Myocyte (in vitro differentiated cells): ENCODE measurements around the gene CEBPG. TPM values are rescaled to one million over a fixed set of nuclear protein-coding genes. Genes with fewer than 3 reads are reported as not detected.

Experiments
- DNase-seq: peaks from one replicate; pipeline ENCODE4 v3.0.0-alpha.2; 2012; ENCODE audit warnings: low read depth
- total RNA-seq: library from RNA; depleted of rRNA; stranded (reverse); fragments of >200 nt; gene quantifications from 2 replicates; pipeline ENCODE4 v1.2.3, GENCODE V29; 2014

Gene CEBPG
- total RNA-seq, 1 donor from 2014 or later = 21.7 TPM

DNA sequence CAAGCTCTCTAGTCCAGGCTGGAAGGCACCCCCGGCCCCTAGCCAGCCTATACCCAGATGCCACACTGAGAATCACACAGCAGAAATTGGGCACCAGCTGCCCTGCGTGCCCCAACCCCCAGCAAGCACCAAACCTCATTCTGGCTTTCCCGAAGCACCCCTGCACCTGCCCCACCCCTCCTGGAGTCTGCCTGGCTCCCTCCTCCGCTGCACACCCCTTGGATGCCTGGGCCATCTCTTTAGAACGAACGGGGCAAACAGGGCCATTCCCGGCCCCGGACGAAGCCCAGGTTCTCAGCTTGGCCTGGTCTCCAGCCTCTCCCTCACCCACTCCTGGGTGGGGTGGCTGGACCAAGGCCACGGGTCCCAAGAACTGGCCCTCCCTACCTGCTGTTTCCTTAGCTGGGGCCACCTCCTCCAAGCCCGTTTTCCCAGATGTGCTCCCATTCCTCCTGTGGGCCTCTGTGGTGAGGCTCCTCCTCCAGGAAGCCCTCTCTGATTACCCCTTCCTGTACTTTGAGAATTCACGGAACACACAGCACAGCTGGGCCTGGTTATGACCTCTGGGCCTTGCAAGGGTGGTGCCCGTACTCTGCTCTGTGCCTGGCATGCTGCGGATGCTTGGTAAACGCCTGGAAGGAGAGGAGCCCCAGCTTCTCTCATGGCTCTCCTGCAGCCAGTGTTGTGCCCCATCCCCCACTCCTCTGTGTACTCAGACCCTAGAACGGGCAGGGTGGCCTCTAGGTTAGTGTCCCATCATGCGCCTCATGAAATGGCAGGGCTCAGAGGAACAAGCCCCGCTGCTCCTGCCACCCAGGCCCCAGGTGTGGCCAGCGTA is 21.4 kb downstream of the CEBPG start:
- DNase-seq = peak; percentile 54

DNA sequence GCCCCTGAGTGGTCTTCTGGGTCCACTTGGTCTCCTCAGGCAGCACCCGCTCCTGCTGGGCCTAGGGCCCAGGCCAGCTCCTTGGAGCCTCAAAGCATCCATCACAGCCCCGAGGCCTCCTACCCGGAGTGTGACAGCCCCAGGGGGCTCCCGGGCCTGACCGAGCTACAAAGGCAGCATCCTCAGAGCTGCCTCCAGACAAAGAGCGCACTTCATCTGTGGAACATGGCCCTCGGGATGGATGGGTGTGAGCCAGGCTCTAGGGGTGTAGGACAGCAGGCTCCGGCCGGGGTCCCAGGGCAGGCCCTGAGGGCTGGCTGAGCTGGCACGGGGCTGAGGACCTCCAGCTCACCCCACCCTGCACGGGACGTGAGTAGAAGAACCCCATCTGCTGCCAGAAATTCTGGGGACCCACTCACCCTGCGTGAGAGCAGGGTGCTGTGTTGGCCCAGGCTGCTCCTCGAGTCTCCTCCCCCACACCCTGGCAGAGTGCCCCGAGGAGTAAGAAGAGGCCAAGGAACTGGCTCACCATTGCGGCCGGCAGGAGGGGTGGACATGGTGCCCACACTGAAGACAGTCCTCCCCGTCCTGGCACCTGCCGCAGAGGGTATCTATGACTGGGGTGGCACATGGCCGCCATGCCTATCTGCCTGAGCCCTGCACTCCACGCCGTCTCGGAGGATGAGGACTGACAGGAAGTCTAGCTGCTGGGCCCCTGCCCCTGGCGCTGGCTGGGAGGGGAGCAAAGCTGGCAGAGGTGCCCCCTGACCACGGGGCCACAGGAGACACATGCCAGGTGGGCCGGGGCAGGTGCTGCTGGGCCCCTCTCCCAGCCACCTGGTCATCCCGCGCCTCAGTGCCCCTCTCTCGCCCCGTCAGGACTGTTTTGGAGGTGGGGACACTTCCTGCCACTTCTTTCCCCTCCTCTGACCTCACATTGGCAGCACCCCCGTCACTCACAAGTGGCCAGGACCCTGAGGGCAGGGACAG is 22.3 kb downstream of the CEBPG start:
- DNase-seq = peak; percentile 27

DNA sequence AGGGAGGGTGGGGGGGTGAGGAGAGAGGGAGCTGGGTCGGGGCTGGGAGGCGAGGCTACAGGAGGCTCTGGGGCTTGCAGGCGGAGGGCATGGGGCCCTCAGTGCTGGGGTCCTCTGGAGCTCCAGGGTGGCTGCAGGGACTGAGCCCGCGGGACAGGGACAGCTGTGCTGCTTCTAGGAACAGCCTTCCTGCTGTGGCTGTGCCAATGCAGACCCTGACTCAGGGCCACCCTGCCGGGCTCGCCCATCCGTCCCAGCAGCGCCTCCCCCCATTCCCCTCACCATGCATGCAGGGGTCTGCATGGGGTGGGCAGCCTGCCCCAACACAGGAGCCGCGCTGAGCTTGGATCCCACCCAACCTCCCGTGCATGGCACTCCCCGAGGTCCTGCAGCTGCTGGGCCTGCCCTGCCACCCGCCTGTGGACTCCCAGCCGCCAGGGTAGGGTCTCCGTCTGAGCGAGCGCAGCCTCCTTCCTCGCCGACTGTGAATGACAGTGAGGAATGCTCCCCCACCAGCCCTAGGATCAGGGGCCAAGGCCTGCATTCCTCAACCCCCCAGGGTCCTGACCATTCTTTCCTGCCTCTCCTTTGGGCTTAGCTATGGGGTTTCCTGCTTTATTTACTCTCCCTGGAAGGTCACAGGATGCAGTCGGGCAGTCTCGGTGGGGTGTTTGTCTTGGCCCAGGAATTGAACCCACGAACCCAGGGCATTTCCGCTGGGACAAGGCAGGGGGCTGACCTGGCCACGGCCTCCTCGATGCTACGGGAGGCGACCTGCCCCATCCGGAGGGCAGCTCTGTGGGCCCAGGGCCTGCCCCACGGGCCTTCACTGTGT is 23.4 kb downstream of the CEBPG start:
- DNase-seq = no peak

DNA sequence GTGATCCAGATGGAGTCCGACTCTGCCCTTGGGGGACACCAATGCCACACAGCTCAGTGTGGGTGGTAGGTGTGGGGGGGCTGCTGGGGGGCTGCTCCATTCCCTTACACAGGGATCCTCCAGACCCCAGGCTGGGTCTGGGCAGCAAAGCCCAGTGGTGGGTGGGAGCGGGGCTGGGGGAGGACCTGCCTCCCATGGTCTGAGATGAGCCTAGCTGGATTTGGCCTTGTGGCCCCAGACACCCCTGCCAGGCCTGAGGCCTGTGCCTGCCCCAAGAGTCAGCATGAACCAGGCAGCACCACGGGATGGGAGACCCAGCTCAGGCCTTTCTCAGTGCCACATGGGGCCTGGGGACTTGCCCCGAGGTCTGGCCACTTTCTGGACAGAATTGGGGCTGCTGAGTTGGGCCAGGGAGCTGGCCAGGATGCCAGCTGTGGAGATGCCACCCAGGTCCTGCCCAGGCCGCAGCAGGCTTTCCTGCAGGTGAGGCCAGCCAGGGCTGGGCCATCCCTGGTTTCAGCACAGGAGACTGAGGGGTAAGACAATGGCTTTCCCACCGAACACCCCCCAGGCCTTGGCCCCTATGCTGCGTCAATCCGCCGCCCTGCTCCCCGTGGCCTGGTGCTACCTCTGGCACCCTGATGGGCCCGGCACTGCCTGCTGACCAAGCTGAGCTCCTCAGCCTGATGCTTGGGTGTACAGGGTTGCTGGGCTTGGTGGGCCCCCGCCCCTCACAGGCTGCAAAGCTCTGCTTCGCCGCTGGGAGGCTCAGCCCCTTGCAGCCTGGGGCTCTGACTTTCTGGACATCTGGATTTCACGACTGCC is 24.2 kb downstream of the CEBPG start:
- DNase-seq = no peak

DNA sequence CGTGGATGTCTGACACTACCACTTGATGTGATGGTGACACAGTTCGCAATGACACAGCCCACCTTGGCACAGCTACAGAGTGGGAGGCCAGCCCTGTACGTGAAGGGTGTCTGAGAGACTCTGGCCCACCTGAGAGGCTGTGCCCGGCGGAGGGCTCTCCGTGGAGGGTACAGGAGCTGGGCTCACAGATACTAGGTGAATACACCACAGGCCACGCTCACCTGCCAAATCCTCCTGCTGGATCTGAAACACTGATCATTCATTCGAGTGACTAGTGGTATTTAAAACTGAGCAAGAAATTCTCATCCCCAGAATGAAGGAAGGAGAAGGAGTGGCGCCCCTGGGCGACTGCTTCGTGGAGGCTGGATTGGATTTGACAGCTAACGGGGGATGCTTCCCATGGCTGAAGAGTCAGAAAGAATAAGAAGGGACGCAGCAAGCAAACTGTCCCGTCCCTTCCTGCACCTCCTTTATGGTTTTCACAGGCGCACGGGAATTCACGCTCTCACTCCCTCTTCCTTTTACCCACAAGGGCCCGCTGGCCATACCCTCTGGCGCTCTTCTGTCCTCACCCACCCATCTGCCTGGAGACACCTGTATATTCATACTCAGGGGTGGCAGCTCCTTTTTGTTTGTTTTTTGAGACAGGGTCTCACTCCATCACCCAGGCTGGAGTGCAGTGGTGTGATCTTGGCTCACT is 25.0 kb downstream of the CEBPG start:
- no peak for DNase-seq

DNA sequence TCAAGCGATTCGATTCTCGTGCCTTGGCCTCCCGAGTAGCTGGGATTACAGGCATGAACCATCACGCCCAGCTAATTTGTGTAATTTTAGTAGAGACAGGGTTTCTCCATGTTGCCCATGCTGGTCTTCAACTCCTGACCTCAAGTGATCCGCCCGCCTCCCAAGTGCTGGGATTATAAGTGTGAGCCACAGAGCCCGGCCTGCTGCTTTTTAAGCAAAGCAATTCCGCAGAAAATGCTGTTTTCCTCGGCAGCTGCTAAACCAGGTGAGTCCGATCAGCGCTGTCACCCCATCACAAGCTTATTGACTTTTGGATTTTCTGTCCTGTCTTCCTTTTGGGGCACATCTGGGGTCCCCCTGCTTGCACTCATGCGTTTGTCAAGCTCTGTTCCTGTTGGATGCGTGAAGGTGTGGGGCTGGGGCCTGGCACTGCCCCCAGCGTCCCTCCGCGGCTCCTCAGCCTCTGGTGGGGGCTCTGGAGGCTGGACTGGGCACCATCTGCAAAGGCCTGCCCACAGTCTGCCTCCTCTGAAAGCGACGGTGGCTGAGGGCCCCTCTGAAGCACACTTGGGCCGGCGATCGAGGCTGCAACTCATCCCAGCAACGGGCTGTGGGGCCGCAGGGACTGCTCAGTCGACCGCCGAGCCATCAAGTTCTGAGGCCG is 25.7 kb downstream of the CEBPG start:
- DNase-seq = no peak

DNA sequence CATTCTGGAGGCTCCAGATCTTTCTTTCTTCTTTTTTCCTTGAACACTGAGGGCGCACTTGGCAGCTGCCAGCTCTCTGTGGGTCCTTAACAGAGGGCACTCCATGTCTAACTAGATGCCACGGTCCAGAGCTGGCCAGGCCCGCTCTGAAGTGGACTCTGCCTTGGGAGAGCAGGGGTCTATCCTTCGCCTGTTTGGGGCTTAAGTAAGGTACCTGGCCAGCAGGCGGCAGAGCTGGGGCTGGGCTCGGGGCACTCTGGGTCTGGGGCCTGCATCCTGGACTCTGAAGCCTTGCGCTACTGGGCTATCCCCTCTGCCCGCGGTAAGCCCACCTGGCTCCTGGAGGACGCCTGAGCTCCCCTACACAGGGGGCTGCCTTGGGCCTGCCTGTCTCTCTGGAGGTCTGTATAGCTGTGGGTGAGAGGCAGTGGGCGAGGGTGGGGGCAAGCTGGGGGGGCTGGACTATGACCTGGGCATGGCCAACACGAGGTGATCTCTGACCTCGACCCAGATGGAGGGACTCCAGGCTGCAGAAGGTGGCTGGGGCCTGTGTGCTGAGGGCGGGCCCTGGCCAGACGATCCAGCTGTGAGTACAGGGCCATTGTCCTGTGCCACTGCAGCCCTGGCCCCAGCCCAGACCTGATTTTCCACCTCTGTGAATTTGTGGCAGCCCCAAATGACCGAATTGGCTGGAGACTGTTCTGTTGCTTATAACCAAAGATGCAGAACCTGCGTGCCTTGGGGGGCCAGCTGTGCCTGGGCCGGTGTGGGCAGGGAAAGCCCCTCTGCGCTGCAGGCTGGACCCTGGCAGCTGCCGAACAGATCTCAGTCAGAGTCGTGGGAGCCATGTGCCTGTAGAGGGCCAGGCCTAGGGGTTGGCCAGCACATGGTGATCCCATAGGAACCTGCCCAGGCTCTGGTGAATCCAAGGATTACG is 26.5 kb downstream of the CEBPG start:
- no peak for DNase-seq

DNA sequence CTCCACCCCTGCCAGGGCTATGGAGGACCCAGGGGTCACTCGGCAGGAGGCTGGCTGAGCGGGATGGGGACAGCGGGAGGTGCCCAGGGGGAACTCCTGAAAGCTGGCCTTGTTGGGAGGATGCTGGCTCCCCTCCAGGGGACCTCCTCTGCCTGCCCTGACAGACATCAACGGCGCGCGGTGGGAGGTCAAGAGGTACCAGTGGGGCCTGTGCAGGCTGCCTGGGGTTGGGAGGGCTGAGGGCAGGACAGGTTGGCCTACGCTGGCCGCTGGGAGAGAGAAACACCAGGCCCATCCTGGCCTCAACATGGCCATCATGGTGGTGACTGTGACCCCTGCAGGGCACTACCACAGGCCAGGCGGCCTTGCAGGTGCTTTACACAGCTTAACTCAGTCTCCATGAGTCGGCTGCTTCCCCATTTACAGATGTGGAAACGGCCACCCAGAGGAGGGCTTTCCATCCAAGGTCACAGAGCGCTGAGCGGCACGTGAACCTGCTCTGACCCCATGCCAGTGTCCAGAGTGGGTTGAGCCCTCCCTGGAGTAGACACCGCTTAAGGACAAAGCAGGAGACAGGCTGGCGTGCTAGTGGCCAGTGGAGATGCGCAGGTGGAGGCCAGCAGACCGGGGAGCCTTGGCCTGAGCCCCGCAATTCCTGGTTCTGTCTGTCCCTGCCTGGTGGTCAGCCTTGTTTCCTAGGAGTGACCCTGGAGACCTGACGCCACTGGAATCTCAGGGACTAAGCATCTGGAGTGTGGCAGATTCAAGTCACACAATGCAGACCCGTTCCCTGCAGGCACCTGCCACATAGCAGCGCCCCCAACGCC is 27.6 kb downstream of the CEBPG start:
- DNase-seq = no peak

DNA sequence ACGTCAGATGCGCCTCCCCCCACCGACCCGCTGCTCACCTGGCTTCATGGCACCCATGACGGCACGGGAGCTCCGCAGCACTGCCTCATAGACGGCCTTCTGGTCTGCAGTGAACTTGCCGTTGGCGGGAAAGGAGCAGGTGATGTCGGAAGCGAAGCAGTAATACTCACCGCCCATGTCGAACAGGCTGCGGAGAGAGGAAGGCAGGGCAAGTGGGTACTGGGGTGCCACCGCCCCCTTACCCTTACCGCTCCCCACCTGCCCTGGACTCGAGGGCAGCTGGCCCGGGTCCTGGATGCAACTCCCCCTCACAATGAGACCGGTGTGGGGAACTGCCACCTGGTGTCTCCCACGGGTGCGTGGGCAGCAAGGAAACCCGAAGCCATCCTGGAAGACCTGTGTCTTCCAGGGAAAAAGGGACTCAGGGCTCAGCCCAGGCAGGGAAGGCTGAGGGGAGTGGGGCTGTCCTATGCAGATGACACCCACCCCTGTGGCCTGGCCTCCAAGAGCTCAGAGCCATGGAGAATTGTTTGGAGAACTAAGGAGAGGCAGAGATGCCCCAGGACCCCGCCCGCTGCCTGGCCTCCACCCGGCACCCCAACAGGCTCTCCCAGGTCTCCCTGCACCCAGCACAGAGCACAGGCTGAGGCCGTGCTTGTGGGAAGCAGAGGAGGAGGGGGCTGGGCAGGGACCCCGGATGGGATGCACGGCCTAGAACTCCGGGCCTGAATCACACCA is 28.3 kb downstream of the CEBPG start:
- no peak for DNase-seq

DNA sequence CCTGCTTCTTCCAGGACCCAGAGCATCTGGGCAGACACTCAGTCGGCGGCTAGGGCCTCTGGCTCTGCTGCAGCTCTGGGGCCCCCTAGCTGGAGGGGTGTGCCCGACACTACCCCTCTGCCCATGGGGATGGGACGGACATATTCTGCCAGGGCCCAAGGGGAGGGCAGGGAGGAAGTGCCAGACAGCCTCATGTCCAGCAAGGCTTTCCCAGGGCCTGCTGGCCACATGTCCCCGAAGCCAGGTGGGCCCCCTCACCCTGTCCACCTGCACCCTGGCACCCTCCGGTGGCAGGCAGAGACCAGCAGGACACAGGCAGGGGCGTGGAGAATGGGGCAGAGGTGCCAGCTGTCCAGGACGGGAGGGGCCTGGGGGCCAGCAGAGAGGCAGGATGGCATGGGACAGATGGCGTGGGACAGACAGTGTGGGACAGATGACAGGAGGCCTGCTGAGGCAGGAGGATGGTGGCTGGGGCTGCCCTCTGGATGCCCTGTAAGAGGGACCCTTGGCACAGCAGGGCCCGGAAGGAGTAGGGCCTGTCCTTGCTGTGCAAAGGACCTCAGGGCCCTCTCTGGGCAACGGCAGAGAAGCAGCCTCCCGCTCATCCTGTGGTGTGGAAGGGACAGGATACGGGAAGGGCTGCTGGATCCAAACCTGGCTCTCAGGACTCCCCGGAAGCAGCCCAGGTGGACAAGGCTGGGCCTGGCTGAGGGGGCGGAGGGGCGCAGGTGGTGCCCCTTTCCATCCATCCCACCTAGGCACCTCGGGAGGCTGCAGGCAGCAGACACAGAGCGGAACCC is 29.1 kb downstream of the CEBPG start:
- DNase-seq = peak; percentile 47

DNA sequence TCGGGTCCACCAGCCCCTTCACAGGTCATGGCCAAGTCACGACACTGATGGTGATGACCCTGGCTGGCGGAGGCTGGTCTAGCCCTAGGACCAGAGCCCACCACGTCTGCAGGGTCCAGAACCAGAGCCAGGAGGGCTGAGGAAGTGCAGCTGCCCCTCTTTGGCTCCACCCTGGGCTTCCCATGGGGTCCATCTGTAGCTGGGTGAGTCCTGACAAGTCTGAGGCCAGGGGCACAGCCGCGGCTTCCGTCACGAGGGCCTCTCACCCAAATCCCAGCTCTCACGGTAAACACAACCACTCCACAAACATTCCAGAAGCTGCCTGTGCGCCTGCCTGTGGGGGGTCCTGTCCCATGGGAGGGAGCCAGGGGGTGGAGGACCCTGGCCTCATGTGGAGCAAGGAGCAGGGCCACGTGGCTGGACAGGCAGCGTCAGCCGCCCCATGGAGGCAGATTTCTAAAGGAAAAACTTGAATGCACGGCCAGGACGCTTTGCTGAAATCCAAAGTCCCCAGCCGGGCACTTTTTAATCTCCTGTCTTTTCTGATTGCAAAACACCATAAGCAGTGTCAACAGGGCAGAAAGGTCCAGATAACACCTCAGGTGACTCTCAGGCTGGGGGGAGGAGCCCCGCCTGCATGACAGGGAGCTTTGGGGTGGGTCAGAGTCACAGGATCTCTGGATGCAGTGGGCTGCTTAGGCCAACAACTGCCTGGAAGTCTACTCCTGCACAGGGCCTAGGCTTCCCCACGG is 29.9 kb downstream of the CEBPG start:
- DNase-seq = no peak

DNA sequence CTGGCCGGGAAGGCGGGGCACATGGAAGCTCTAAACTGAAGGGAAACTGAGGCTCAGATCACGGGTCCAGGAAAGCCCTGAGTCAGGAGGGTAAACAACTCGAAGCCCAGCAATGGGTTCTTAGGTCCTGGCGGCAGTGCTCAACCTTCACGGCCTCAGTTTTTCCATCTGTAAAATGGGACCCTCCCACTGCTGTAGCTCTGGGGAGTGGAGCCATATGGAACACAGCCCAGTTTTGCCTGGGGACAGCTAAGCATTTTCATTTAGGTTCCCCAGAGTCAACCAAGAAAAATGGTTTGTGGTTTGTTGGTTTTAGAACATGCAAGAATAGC is 30.4 kb downstream of the CEBPG start:
- DNase-seq = no peak

DNA sequence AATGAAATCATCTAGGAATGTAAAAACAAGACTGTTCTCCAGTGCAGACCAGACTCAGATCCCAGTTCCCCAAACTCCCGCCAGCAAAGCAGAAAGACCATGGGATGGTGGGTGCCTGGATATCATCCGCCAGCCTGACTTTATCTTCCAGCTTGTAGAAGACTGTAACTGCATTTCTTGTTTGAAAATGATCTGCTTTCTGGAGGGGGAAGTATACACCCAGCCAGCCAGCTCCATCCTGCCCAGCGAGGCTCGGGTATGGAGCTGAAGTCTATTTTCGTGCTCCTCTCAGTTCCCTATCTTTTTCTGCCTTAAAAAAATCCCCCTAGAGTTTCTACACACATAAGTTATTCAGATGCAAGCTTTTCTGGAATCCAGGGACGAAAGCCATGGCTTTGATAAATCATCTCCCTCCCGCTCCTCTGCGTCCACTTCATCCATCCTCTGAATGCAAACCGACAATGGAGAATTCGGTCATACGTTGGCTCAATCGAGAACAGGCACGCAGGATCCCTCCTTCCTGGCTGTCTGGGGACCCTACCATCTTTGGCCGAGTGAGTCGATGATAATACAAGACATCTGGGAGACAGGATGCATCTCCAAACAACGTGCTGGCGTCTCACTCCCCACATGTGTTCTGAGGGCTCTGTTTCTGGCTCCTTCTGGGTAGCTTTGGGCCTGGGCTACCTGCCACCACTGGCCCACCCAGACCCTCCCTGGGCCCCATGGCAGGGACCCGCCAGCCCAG is 31.2 kb downstream of the CEBPG start:
- no peak for DNase-seq

DNA sequence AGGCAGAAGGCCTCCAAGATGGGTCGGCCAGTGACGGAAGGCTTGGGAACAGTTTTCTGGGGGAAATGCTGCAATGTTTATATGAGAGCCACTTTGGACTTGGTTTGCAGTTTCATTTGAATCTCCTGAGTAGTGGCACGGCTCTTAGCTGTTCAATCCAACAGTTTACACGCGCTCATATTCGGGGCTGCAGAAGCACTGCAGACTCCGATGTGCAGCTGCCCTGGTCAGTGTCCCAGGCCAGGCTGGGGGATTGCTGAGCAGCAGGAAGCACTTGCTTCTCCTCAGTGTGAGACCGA is 31.7 kb downstream of the CEBPG start:
- no peak for DNase-seq
